Parathyroid adenoma (tissue), 2 donors: ENCODE measurements around the gene CMTM1.

Source experiments
- H2AFZ ChIP-seq: fragments of 300-600 bp; sonication (generic); one replicate; pipeline ENCODE4 v1.7.0; 2017; ENCODE audit warnings: antibody characterized with exemption, mild to moderate bottlenecking
- H3K27ac ChIP-seq: fragments of 300-600 bp; sonication (generic); one replicate; pipeline ENCODE4 v1.7.0; 2017
- H3K27me3 ChIP-seq: fragments of 300-600 bp; sonication (generic); one replicate; pipeline ENCODE4 v1.7.0; 2017; ENCODE audit warnings: low read length; ENCODE audit not compliant: control insufficient read depth, insufficient read depth
- H3K36me3 ChIP-seq: fragments of 300-600 bp; sonication (generic); one replicate; pipeline ENCODE4 v1.7.0; 2017; ENCODE audit warnings: low read length; ENCODE audit not compliant: control insufficient read depth, insufficient read depth
- H3K4me1 ChIP-seq: fragments of 300-600 bp; sonication (generic); one replicate; pipeline ENCODE4 v1.7.0; 2017; ENCODE audit warnings: control low read depth
- H3K4me2 ChIP-seq: fragments of 300-600 bp; sonication (generic); one replicate; pipeline ENCODE4 v1.7.0; 2017; ENCODE audit warnings: low read length
- H3K4me3 ChIP-seq: fragments of 300-600 bp; sonication (generic); one replicate; pipeline ENCODE4 v1.7.0; 2017; ENCODE audit warnings: low read depth, low read length
- H3K79me2 ChIP-seq: fragments of 300-600 bp; sonication (generic); one replicate; pipeline ENCODE4 v1.7.0; 2017; ENCODE audit warnings: control low read depth
- H3K9ac ChIP-seq: fragments of 300-600 bp; sonication (generic); one replicate; pipeline ENCODE4 v1.7.0; 2017; ENCODE audit warnings: mild to moderate bottlenecking
- H3K9me3 ChIP-seq: fragments of 300-600 bp; sonication (generic); one replicate; pipeline ENCODE4 v1.7.0; 2017; ENCODE audit warnings: low read length; ENCODE audit not compliant: control insufficient read depth
- TF ChIP-seq, protein P1 (sequence below): fragments of 300-600 bp; sonication (generic); IDR thresholded peaks from one replicate; pipeline ENCODE4 v1.7.0; 2017; ENCODE audit warnings: antibody characterized with exemption, mild to moderate bottlenecking
- donor health status: primary hyperparathyroidism.

The CMTM1 gene

DNA sequence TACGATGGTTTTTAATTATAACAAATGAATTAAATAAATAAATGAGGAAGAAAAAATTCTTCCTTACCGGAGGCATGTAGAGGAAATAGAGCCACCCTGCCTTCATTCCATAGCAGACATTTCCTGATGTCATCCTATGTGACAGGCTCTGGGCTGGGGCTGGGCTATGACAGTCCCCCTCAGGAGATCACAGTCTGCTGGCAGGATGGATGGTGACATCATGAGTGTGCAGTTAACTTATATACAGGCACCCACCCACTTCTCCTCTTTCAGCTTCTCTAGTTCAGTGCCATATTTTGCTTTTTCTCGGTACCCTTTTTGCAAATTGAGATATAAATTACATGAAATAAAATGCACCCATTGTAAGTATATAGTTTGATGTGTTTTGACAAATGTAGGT lies 31.9 kb downstream of the CMTM1 start:
- Histone ChIP-seq H3K79me2 (no peaks in the 10 kb centered on the region), H3K4me3 (no peak overlapping the region), H3K27ac (no peak overlapping the region), H3K9ac (no peak overlapping the region), H3K4me1 (no peaks in the 10 kb centered on the region), H3K27me3 (no peaks in the 10 kb centered on the region), H3K36me3 (no peaks in the 10 kb centered on the region), H2AFZ (no peak overlapping the region), H3K4me2 (no peak overlapping the region), H3K9me3 (no peaks in the 10 kb centered on the region)
- TF ChIP-seq, protein P1, sequence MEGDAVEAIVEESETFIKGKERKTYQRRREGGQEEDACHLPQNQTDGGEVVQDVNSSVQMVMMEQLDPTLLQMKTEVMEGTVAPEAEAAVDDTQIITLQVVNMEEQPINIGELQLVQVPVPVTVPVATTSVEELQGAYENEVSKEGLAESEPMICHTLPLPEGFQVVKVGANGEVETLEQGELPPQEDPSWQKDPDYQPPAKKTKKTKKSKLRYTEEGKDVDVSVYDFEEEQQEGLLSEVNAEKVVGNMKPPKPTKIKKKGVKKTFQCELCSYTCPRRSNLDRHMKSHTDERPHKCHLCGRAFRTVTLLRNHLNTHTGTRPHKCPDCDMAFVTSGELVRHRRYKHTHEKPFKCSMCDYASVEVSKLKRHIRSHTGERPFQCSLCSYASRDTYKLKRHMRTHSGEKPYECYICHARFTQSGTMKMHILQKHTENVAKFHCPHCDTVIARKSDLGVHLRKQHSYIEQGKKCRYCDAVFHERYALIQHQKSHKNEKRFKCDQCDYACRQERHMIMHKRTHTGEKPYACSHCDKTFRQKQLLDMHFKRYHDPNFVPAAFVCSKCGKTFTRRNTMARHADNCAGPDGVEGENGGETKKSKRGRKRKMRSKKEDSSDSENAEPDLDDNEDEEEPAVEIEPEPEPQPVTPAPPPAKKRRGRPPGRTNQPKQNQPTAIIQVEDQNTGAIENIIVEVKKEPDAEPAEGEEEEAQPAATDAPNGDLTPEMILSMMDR: no peak

- Histone ChIP-seq H3K27me3 (no peaks in the 10 kb centered on the region), H3K9ac (no peak overlapping the region), H3K27ac (no peak overlapping the region), H3K4me1 (no peaks in the 10 kb centered on the region), H3K4me3 (no peak overlapping the region), H3K9me3 (no peaks in the 10 kb centered on the region), H3K79me2 (no peaks in the 10 kb centered on the region), H3K4me2 (no peak overlapping the region), H3K36me3 (no peaks in the 10 kb centered on the region), H2AFZ (no peak overlapping the region)
- TF ChIP-seq, protein P1: no peak
Observed at GRCh38 chr16:66599726-66600125, 33.5 kb downstream of the CMTM1 start.

GRCh38 chr16:66600477-66600876 lies 34.2 kb downstream of the CMTM1 start:
- TF ChIP-seq, protein P1: no peak
- Histone ChIP-seq H2AFZ (no peak overlapping the region), H3K79me2 (no peaks in the 10 kb centered on the region), H3K27ac (no peak overlapping the region), H3K4me2 (no peak overlapping the region), H3K4me1 (no peaks in the 10 kb centered on the region), H3K36me3 (no peaks in the 10 kb centered on the region), H3K9ac (no peak overlapping the region), H3K9me3 (no peaks in the 10 kb centered on the region), H3K27me3 (no peaks in the 10 kb centered on the region), H3K4me3 (no peak overlapping the region)

GRCh38 chr16:66601471-66601870 lies 35.2 kb downstream of the CMTM1 start:
- no peak overlapping the region for H3K4me3 ChIP-seq
- H3K36me3 ChIP-seq: no peaks in the 10 kb centered on the region
- no peak overlapping the region for H3K9ac ChIP-seq
- H3K79me2 ChIP-seq: no peaks in the 10 kb centered on the region
- H3K4me1 ChIP-seq: no peaks in the 10 kb centered on the region
- TF ChIP-seq, protein P1: no peak
- H3K27ac ChIP-seq: no peak overlapping the region
- H3K9me3 ChIP-seq: no peaks in the 10 kb centered on the region
- H3K4me2 ChIP-seq: no peak overlapping the region
- H2AFZ ChIP-seq: no peak overlapping the region
- H3K27me3 ChIP-seq: no peaks in the 10 kb centered on the region

DNA sequence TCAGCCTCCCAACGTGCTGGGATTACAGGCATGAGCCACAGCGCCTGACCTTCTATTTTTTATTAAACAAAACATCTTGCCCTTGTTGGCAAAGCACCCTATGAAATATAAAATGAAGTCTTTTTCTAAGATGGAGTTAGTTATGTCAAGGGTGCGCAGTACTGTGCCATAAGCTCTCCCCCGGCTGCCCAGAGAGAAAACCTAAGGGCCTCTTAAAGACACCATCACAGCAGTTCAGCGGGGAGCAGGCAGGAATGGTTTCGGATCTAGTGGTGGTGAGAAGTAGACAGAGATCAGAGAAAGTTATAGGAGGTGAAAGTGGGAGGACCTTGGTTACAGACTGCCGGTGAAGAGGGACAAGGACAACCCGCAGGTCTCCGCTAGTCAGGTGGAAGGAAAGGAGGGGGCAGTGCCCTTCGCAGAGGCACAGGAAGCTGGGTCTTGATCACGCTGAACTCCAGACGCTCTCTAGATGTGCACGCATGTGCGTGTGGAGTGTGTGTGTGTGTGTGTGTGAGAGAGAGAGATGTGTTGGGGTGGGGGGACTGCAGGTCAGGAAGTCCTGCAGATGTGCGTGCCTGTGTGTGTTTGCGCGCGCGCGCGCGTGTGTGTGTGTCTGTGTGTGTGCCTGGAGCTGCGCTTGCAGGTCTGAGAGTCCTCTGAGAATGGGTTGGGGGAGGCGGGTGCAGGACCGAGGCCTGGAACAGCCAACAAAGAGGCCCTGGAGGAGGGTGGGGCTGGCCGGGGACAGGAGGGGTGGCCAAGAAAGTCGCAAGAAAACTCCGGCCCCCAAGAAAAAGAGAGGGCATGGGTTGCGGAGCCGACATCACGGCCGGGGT lies 37.5 kb downstream of the CMTM1 start:
- no peak overlapping the region for H3K27ac ChIP-seq
- H3K4me1 ChIP-seq: peaks cover 12% of the 10 kb centered on the region
- H3K79me2 ChIP-seq: no peaks in the 10 kb centered on the region
- no peaks in the 10 kb centered on the region for H3K36me3 ChIP-seq
- peak overlapping the region; percentile 32 for H3K4me2 ChIP-seq
- H3K9me3 ChIP-seq: no peaks in the 10 kb centered on the region
- peak overlapping the region; percentile 75 for H2AFZ ChIP-seq
- no peaks in the 10 kb centered on the region for H3K27me3 ChIP-seq
- no peak overlapping the region for H3K9ac ChIP-seq
- H3K4me3 ChIP-seq: no peak overlapping the region
- TF ChIP-seq, protein P1: no peak
